Eye (tissue), 1 donor: ENCODE results near the gene FGF1.

ENCODE experiments used
- DNase-seq: peaks from one replicate; pipeline ENCODE4 v3.0.0-alpha.2; 2015

The FGF1 gene

DNA sequence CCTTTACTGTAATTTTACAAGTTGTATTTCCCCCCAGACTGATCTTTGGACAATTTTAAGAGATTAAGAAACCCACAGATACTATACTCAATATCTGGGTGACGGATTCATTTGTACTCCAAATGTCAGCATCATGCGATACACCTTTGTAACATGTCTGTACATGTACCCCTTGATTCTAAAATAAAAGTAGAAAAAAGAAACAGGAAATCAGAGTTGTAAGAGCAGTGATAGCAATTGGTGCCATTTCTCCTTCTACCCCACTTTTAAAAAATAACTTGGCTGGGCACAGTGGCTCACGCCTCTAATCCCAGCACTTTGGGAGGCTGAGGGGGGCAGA, 116.9 kb downstream of the FGF1 start:
- no peak for DNase-seq

DNA sequence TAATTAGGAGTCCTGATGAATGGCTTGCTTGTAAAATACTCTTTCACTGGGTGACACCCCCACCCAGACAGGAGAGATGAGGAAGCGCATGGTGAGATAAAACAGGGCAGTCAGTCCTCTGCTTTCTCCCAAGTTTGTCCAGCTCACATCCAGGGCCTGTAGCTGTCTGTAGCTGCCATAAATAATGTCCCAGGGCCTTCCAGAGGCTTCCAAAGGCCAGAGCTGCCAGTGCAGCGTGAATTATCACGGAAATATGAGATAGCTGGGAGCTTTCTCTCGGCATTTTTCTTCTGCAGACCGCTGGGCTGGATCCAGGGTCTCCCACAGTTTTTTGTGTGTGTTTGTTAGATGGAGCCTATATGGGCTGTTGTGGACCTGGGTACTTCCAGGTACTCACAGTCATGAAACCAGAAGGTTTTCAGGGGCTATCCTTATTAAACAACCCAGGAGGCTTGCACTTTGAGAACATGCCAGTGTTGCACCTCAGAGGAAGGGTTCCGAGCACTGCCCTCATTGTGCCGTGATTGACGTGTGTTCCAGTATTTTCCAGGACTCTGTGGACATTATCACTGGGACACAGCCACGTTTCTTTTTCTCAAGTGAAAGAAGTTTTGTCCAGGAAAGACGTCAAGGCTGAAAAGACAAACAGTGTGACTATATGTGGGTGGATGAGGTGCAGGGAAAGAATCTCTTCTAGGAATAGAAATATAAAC, 117.5 kb downstream of the FGF1 start:
- no peak for DNase-seq

DNA sequence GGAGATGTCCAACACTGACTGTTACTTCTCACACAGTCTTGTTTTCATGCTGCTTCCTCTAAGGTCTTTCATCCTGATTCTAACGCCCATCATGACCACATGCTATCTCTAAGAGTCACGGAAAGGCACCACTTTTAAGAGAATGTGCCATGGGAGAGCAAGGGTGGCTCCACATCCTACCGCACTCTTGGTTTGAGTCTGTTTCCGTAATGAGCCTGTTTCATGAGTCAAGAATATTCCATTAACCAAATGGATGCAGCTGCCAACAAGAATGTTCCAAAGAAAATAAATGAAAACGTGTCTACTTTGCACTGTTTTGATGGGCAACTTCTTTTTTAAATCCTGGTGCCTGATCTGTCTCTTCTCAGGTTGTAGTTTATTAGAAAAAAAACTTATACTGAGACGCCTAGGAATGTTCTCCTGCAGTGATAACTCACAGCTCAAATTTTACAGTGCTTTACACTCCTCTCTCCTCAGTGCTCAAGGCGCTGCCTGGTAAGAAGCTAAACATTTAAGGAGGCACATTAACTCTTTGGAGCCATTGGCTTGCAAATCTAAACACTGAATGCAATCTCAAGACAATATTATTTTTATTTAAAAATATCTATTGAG, 124.3 kb downstream of the FGF1 start:
- DNase-seq: no peak

DNA sequence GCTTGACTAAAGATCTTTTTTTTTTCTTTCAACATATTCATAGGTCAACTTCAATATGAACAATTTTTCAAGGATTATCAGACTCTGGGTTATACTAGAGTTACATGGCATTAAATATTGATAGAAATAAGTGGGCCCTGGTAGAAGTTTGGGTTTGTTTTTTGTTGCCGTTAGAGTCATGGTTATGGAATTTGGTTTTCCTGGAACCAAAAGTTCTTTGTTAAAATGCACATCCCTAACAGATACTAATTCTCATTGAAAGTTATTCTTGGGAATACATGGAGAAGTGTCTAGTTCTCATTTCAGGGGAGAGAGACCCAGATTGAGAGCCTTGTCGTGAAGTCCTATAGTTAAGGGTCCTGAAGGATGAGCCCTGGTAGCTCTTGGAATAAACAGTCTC, 124.9 kb downstream of the FGF1 start:
- DNase-seq: no peak

DNA sequence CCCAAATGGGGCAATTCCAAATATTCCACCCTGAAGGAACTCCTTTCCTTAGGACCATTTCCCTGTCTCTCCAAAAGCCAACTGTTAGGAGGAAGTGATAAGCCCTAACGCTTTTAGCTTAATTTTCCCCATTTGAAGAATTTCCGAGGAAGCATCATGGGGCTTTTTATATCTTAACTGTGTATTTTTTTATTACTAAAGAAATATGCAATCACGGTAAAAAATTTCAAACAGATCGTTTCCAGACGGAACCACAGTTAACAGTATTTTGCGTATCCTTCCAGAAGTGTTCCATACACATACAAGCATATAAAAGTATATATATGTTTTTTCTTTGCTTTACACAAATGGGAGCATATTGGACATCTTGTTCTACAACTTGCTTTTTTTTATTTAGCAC, 133.8 kb downstream of the FGF1 start:
- DNase-seq: no peak

DNA sequence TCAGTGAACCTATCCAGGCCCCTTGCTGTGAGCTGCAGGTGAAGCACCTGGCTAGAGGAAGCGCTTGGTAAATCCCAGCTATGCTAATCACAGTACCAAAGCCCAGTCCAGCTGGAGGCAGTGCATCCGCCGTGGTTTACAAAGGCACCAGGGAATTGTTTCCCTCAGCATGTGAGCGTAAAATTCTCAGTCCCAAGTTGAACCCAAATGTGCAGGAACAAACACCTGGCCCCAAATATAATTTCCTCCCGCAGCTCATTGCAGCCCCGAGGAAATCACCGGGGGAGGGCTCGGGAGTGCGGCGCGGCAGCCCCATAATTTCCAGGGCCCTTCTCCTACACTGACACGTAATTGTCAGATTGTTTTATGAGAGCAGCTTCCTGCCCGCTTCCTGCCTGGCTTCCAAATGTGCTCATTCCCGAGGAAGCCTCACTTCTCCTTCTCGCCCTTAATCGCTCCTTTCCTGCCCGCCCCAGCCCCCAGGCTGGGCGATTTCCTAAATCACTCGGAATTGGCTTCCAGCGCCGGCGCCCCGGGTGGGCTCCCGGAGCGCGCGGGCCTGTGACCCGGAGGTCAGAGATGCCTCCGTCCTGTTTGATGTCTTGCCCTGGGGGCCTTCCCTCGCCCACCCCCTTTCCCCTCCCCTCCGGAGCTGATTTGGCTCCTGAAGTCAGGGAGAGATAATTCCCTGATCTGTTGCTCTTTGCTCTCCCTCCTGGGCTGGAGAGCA, 134.4 kb downstream of the FGF1 start:
- peak; percentile 47 for DNase-seq

DNA sequence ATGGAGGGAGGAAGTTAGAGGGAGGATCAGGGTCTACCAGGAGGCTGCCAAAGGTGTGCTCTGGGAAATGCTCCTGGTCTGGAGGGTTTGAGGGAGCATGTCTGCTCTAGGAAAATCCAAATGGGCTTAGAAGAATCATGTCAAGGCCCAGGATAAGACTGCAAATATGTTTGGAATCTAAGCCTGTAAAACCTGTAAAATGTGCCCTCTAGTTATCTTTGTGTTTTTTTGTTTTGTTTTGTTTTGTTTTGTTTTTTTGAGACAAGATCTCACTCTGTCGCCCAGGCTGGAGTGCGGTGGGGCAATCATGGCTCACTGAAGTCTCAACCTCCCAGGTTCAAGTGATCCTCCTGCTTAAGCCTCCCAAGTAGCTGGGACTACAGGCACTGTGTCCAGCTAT, 135.4 kb downstream of the FGF1 start:
- DNase-seq: no peak

DNA sequence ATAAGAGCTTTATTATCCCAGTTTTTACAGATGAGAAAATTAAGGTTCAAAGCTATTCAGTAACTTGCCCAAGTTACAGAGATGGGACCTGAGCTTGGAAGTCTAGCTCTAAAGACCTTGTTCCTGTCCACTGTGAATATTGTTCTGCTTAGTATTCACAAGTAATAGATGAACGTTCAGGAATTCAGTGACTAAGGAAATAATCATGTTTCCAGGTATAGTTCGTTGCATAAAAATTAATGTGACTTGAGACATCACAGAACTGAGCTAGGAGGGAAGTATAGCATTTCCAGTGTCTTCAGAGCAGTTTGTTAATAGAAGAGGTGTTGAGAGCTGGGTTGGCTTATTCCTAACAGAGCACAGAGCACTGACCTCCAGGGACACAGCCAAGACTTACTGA, 136.1 kb downstream of the FGF1 start:
- no peak for DNase-seq

DNA sequence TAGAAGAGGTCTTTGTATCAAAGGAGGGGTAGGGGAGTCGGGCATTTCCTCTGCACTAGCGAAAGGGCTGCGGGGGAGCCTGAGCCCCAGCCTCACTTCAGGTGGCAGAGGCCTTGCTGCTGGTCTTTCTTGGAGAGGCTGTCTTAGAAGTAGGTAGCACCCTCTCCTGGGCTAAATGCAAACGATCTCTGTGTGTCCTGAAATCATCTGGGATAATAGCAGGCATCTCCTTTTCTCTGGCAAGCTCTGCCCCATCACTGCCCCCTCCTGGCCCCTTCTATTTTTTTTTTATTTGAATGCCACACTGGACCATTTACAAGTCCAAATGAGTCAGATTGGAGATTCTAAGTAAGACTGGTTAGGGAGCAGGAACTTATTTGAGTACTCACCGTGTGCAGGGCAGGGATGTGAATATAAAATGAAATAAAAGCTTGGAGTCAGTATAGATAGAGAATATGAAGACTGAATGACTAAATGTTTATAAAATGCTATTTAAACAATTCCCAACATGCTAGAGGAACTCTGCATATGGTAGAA, 137.1 kb downstream of the FGF1 start:
- DNase-seq: peak; percentile 94

DNA sequence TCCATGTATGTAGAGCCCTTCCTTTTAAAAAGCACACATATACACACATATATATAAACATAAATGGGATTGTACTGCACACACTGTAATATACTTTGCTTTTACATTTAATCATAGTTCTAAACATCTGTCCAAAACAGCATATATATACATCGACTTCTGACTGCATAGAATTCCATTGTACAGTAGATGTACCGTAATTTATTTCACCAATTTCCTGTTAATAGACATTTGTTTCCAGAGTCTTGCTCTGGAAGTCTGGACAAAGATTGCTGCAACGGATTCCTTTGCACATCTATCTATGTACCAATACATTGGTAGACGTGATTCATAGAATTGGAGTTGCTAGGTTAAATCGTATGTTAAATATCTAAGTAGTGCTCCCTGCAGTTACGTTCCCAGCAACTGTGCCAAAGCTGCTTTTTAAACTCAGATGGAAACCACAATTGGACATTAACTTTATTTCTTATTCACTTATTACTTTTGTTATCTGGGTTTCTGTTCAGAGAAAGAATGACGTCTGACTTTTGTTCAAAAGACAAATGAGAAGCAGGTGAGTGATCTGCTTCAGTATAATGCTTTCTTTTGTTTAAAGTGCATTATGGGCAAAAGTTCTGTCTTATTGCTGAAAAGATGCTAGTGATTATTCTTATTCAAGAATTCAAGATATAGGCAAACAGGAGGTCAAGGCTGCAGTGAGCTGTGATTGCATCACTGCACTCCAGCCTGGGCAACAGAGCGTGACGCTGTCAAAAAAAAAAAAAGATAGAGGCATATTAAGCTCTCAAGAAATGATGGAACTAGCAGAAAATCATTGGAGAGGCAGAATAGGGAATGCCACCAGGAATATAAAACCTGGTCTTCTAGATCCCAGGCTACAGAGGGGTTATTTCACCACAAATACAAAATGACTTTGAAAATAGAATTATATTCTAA, 138.2 kb downstream of the FGF1 start:
- peak; percentile 58 for DNase-seq

DNA sequence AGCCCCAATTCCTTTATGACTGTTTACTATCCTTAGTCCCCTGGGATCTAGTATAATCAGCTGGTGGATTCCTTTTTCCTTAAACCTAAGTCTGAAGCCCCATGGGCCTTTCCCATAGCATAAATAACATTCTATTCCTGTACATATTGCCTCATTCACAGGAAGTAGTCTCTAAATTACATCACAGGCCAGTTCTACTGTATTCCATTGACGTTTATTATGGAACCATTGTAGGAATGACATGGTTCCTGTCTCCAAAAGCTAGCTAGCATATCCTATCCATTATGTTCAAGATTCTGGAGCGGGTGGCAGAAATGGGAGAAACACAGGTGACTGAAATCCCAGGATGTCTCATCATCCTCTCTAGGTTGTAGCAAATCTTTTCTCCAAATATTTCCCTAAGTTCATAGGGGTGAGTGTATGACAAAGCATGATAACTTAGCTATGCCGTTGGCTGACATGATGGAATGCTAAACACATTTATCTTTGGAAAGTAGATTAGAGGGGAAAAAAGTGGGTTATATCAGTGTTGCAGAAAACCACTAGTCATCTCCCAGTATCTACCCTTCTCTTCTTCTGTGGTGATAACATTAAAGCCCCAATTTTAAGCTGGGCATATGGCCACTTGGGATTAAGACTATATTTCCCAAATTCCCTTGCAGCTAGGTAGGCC, 140.1 kb downstream of the FGF1 start:
- DNase-seq: no peak

DNA sequence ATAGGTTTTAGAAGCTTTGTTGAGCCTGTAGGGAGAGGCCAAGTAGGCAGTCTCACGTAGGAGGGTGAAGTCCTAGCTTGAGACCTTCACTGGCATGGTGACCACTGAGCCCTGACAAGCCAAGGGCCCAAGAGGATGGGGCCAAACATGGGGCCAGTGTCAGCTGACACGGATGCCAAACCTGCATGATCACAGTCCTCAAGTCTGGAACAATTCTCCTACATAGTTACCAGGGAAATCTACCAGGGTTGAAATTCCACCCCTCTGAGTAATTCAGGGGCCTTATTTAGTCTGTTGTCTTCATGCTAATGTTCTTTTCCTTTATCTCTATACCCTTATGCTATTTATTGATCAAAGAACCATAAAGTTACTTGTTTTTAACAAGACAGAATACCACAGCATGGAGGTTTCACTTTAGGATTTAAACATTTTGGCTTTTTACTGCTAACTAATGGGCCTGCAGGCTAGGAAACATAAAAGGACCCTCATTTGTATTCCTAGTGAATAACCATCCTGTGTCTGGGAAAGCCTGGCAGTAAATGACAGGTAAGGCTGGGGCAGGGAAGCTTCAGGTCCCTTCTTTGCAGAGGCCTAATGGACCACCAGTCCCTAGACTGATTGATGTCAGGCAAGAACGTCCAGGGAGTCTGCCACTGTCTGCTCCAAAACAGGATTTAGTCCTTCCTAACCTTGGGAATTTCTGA, 140.8 kb downstream of the FGF1 start:
- no peak for DNase-seq

DNA sequence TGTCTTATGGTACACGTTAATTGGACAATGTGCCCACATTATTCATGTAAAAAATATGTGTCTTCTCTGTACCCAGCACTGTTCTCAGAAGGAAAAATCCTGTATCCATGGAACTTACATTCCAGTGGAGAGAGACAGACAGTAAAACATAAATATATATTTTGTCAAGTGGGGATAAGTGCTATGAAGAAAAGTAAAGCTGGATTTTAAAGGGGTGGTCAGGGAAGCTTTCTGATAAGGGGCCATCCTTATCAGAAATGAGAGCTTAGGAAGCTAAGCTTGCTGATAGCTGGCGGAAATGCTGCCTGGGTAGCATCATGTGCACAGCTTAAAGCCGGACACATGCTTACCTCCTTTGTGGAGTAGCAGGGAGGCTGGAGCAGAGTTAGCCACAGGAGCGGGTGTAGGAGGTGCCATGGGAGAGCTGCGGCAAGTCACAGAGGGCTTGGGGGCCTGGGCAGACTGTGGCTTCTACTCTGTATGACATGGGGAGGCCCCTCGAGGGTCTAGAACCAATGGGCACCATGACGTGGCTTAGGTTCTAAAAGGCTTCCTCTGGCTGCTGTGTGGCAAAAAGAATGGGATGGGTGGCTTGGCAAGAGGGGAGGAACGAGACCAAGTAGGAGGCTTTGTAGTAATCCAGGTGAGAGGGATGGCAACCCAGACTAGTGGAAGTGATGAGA, 141.7 kb downstream of the FGF1 start:
- no peak for DNase-seq

DNA sequence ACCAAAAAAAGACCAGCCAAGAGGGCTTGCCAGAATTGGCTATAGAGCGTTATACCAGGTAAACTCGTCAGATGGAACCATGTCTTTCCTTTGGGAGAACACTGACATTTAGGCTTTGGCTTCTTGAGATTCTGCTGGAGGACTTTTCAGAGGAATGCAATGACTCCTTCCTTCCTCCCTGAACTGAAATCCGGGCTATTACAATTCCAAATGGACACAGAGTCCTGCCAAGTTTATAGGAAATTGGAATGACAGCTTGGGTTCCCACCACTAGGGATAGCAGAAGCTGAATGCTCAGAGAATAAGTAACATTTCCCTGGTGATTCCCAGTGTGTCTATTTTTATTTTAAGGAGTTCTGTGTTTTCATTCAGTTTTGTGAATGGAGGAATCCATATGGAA, 143.0 kb downstream of the FGF1 start:
- peak; percentile 29 for DNase-seq
